Measurements from ENCODE around the gene DPEP3. TPM values are rescaled to one million over a fixed set of nuclear protein-coding genes. Genes with fewer than 3 reads are reported as not detected.

Gene DPEP3
- total RNA-seq, 2 donors from 2014 or later = not detected

- Histone ChIP-seq H3K9me3 (no peaks in the 10 kb centered on the region), H3K27ac (no peak overlapping the region), H3K4me3 (no peak overlapping the region), H3K27me3 (no peaks in the 10 kb centered on the region), H3K36me3 (no peaks in the 10 kb centered on the region), H3K4me1 (peaks cover 0 to 26% of the 10 kb centered on the region in 2 donors)
- no peak for DNase-seq (ENCODE audit: low spot score)
- TF ChIP-seq CTCF (IDR thresholded peaks at IDR 0.05) = no peak
Measured at GRCh38 chr16:67989322-67990017, 9.2 kb upstream of the DPEP3 start.

DNA sequence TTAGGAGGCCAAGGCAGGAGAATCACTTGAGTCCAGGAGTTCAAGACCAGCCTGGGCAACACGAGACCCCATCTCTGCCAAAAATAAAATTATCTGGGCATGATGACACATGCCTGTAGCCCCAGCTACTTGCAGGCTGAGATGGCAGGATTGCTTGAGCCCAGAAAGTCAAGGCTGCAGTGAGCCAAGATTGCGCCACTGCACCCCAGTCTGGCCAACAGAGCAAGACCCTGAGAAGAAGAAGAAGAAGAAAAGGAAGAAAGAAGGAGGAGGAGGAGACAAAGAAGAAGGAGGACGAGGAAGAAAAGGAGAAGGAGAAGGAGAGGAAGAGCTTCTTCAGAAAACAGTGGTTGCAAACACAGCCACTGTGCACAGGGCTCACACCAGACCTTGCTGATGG is 8.4 kb upstream of the DPEP3 start:
- no peak overlapping the region for H3K4me3 ChIP-seq
- no peak for TF ChIP-seq CTCF (IDR thresholded peaks at IDR 0.05)
- no peaks in the 10 kb centered on the region for H3K36me3 ChIP-seq
- H3K27ac ChIP-seq = no peak overlapping the region
- no peaks in the 10 kb centered on the region for H3K27me3 ChIP-seq
- H3K4me1 ChIP-seq = peaks cover 0 to 29% of the 10 kb centered on the region in 2 donors
- DNase-seq (ENCODE audit: low spot score) = no peak
- no peaks in the 10 kb centered on the region for H3K9me3 ChIP-seq

- no peak overlapping the region for H3K4me3 ChIP-seq
- TF ChIP-seq CTCF (IDR thresholded peaks at IDR 0.05) = no peak
- H3K27ac ChIP-seq = peak overlapping the region; percentile 42 to 58
- no peaks in the 10 kb centered on the region for H3K27me3 ChIP-seq
- peaks cover 0 to 21% of the 10 kb centered on the region in 2 donors for H3K4me1 ChIP-seq
- DNase-seq (ENCODE audit: low spot score) = no peak
- H3K36me3 ChIP-seq = no peaks in the 10 kb centered on the region
- H3K9me3 ChIP-seq = no peaks in the 10 kb centered on the region
Measured at GRCh38 chr16:67987460-67988160, 7.3 kb upstream of the DPEP3 start.

- no peaks in the 10 kb centered on the region for H3K36me3 ChIP-seq
Measured at GRCh38 chr16:67986949-67987348, 6.7 kb upstream of the DPEP3 start.

GRCh38 chr16:67982011-67982696 is 1.9 kb upstream of the DPEP3 start:
- Histone ChIP-seq H3K27ac (no peak overlapping the region), H3K27me3 (no peaks in the 10 kb centered on the region), H3K4me1 (peaks cover 0 to 21% of the 10 kb centered on the region in 2 donors), H3K36me3 (no peaks in the 10 kb centered on the region), H3K4me3 (no peak overlapping the region), H3K9me3 (no peaks in the 10 kb centered on the region)
- no peak for DNase-seq (ENCODE audit: low spot score)
- no peak for TF ChIP-seq CTCF (IDR thresholded peaks at IDR 0.05)

More at GRCh38 chr16:67986949-67987348, 6.7 kb upstream of the DPEP3 start:
- Histone ChIP-seq H3K27ac (peak overlapping the region; percentile 42 to 58), H3K9me3 (no peaks in the 10 kb centered on the region), H3K4me1 (peaks cover 0 to 21% of the 10 kb centered on the region in 2 donors), H3K27me3 (no peaks in the 10 kb centered on the region), H3K4me3 (no peak overlapping the region)
- no peak for TF ChIP-seq CTCF (IDR thresholded peaks at IDR 0.05)
- no peak for DNase-seq (ENCODE audit: low spot score)

All from right atrium auricular region (tissue), 2 donors.